Effector CD8-positive, alpha-beta T cell (primary cell): ENCODE measurements around the gene OXGR1.
"Not testable (repeated sequence)": the region's sequence is repeated elsewhere in the genome, so short reads cannot be mapped to it uniquely, and the experiment has no call there.

Experiments
- DNase-seq: peaks from one replicate; lab custom pipeline; 2025; lab: John Stamatoyannopoulos, UW

OXGR1 gene

GRCh38 chr13:97005625-97006262 lies 11.5 kb upstream of the OXGR1 start:
- no peak for DNase-seq

- DNase-seq, result no peak
These were observed 10.6 kb upstream of the OXGR1 start for GRCh38 chr13:97004886-97005285.

- no peak for DNase-seq
These were observed 10.0 kb upstream of the OXGR1 start for GRCh38 chr13:97004096-97004876.

GRCh38 chr13:97003071-97003470 lies 8.8 kb upstream of the OXGR1 start:
- no peak for DNase-seq

- no peak for DNase-seq
These were observed 8.3 kb upstream of the OXGR1 start for GRCh38 chr13:97002581-97002980.

GRCh38 chr13:97001636-97002035 lies 7.4 kb upstream of the OXGR1 start:
- DNase-seq, result no peak

- no peak for DNase-seq
These were observed 6.1 kb upstream of the OXGR1 start for GRCh38 chr13:97000295-97000925.

GRCh38 chr13:96999091-96999490 lies 4.8 kb upstream of the OXGR1 start:
- no peak for DNase-seq

- no peak for DNase-seq
These were observed 3.8 kb upstream of the OXGR1 start for GRCh38 chr13:96998051-96998450.

- DNase-seq, result no peak
These were observed 2.6 kb upstream of the OXGR1 start for GRCh38 chr13:96996886-96997285.

- DNase-seq, result no peak
These were observed 1.8 kb upstream of the OXGR1 start for GRCh38 chr13:96996107-96996506.

- DNase-seq, result no peak
These were observed 575 bp upstream of the OXGR1 start for GRCh38 chr13:96994858-96995243.

GRCh38 chr13:96993634-96994016 lies 651 bp downstream of the OXGR1 start:
- no peak for DNase-seq

- no peak for DNase-seq
These were observed 1.6 kb downstream of the OXGR1 start for GRCh38 chr13:96992633-96993032.

GRCh38 chr13:96991072-96991471 lies 3.2 kb downstream of the OXGR1 start:
- DNase-seq, result no peak

- no peak for DNase-seq
These were observed 5.8 kb downstream of the OXGR1 start for GRCh38 chr13:96988441-96988840.

GRCh38 chr13:96984051-96984508 lies 10.2 kb downstream of the OXGR1 start:
- no peak for DNase-seq

GRCh38 chr13:96982672-96983071 lies 11.6 kb downstream of the OXGR1 start:
- DNase-seq, result no peak

GRCh38 chr13:96979861-96980260 lies 14.4 kb downstream of the OXGR1 start:
- not testable (repeated sequence) for DNase-seq

- DNase-seq, result no peak
These were observed 26.2 kb downstream of the OXGR1 start for GRCh38 chr13:96968027-96968426.

GRCh38 chr13:96967248-96967745 lies 27.0 kb downstream of the OXGR1 start:
- no peak for DNase-seq

- no peak for DNase-seq
These were observed 27.7 kb downstream of the OXGR1 start for GRCh38 chr13:96966415-96967102.
